NCI-H2029 treated with DMSO at 0.1 percent for 48 hours (cell line): Measurements from ENCODE around the gene AFAP1.

ENCODE experiments used
- DNase-seq: peaks from one replicate; lab custom pipeline; 2025; lab: John Stamatoyannopoulos, UW

Gene AFAP1

GRCh38 chr4:7893539-7893938, 46.1 kb downstream of the AFAP1 start:
- no peak for DNase-seq

DNA sequence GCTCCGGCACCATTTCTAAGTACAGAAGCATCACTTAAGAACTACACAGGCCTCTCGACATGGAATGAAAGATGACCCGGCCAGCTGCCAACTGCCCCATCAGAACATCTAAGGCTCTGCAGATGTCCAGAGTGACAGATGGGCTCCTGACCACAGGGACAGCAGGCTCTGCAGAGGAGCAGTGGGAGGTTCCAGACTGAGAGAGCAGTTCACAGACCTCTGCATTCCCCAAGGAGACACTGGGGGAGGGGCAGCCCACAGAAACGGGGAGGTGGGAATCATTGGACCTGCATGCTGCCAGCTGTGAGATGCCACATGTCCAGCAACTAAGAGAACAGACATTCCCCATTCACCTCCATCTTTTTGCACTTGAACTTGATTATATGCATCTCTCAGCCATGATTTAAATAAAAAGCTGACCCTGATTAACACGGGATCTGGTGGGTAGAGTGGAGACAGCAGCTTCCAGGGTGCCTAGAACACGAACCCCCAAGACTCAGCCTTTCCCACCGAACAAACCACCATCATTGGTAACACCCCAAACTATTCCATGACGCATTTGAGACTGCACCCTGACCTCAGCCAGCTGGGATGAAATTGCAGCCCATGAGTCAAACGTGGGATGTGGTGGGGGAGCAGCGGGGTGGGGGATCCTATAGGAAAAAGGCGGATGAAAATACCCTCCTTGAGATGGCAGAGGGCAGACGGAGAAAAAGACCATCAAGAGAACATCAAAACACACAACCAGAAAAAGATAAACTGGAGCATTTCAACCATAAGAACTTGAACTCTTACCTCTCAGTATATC, 47.2 kb downstream of the AFAP1 start:
- DNase-seq = no peak

DNA sequence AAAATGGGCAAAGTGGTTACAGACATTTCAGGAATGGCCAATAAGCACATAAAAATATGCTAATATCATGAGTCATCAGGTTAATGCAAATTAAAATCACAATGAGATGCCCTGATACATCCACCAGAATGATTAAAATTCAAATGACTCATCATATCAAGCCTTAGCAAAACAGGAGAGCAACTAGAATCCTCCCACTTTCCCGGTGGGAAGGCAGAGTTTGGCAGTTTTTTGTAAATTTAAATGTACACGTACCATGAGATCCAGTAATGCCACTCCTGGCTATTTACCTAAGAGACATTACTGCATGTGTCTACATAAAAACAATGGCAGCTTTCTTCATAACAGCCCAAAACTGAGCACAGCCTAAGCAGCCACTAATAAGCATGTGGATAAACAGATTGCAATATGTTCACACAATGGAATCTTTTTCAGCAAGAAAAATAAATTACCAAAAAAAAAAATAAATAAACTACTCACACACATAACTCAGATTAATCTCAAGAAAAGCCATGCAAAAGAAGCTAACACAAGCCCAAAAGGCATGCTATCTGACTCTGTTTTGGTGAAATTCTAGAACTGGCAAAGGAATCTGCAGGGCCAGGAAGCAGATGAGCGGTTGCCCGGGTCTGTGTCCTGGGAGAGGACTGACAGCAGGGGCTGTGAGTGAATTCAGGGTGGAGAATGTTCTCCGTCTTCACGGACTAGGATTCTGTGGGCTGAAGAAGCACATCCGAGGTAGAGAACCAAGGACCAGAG, 48.8 kb downstream of the AFAP1 start:
- DNase-seq = peak; percentile 23

DNA sequence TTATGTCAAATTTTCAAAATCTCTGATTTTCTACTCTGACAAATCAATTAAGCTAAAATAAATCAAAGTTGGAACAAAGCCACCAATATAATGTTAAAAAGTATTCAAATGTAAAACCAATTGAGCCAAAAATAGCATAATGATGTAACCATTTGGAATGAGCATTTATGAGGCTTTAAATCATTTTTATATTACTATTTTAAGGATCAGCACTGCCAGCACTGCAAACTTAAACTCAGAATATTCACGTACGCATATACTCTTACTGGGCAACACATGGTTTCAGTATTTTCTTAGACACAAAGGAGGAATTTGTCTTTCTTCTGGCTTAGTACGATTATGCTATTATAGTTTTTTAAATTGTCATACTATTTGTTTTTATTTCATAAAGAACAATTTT, 52.2 kb downstream of the AFAP1 start:
- no peak for DNase-seq

DNA sequence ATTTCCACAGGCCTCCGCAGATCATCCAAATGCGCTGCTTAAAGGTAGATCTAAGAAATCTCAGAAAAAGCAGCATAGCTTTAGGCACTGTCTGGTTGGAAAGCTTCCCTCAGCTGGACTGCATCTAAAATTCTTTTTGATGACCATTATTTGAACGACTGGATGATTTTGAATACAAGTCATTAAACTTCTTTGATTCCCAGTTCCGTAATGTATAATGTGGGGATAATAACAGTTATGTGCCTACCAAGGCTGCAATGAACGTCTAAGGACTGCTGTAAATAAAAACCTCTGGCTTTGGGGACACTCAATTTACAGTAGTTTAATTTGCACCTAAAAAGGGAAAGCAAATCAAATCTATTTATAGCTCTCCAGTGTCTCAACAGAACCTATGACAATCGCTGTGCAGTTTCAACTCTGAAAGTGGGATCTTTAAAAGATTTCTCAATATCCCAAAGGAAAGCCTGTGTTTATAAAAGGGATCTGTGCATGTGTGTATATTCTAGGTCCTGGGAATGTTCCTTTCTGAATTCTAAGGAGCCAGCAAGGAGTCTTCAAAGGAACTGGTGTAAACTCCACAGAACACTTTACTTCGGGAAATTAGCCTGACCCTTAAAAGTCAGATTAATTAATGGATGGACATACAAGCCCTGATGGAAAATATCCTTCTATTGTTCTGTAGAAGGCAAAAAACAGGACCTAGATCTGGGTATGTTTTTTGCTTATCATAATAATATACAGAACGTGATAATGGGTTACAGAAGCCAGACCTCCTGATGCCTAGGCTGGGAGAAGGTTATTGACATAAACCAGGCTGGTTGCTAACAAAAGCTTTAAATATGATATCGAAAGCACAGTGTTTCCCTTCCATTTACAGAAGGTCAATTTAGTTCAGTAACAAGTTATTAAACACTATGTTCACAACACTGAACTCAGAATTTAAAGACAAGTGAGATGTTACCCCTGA, 53.4 kb downstream of the AFAP1 start:
- DNase-seq = no peak

- DNase-seq = no peak
These were observed 54.2 kb downstream of the AFAP1 start for GRCh38 chr4:7885216-7886006.

DNA sequence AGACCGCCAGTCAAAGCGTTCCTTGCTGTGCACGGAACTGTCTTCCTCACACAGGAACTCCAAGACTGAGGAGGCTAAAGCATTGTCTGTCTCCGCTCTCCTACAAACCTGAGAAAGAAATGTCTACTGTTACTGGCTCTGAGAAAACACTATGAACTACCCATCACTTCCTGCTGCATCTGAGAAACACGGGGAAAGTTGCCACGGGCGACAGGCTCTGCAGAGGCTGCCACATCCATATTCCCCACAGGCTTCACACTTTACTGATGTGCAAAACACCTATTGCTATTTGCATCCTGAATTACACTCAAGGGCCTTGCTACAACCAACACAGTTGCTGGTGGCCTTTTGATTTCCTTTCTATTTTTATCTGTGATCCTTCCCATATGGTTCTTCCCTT, 59.0 kb downstream of the AFAP1 start:
- no peak for DNase-seq

GRCh38 chr4:7879127-7879526, 60.5 kb downstream of the AFAP1 start:
- DNase-seq = no peak

GRCh38 chr4:7878323-7878722, 61.3 kb downstream of the AFAP1 start:
- DNase-seq = peak; percentile 16

DNA sequence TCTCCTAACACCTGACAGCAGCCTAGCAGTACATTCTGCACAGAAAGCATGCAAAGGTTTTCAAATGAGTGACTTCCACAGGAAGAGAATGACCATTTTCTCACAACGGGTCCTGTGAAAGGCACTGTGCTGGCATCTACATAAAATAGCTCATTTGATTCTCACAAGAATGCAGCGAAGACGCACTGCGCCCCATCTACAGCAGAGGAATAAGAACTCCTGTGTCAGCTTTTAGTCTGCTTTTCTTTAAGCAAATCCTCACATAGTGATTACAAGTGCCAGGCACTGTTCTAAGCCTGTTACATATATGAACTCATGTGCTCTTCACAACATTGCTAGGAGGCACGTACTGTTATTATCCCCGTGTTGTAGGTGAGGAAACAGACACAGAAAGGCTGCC, 62.5 kb downstream of the AFAP1 start:
- no peak for DNase-seq

DNA sequence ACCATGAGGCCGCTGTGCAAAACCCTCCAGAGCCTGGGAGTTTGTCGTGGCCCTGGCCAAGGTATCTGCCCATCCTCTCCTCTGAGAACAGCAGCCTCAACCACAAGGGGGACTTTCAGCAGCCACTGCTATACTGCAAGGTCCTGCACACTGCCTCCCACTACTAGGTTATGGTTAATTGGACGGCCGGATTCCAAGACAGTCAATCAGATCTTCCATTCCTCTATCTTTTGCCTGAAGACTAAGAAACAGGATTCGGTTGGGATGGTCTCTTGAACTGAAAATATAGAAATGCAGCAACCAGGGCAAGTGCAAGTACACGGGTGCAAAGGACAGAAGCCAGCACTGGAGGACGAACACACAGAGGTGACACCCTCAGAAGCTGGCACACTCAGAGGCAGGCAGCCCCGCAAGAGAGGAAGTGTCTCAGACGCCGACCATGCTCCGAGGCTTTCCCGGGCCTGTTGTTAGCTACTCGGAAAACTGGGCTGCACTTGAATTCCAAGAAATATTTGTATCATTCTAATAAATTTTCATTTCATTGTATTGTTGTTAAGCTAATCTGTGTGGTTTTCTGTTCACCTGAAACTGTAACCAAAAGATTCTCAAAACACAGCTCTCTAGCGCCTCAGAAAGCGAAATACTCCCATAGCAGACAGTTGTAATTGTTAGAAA, 63.3 kb downstream of the AFAP1 start:
- DNase-seq = no peak

GRCh38 chr4:7874838-7875237, 64.8 kb downstream of the AFAP1 start:
- no peak for DNase-seq

GRCh38 chr4:7873881-7874280, 65.8 kb downstream of the AFAP1 start:
- DNase-seq = no peak

DNA sequence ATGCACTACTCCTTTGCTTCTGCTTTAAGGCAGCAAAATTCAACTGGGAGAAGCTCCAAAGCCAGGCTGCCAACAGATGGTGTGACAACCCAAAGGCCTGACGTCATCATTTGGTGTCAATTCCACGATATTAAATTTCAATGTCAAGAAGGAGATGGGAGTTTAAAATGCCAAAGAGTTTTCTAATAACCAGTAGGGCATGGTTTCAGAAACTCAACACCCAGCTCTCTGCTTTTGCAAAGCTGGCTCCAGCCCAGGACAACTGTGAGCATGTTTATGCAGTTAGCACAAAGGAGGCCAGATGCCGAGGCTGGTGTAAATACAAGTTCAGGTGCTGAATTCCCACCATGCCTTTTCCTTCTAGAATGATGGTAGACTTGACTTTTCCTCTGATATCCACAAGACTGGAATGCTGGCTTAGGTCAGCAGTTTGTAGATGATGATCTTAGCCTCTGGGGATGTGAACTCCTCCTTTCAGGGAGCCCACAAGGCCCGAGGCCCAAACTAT, 67.3 kb downstream of the AFAP1 start:
- DNase-seq = peak; percentile 80

- DNase-seq = no peak
These were observed 68.3 kb downstream of the AFAP1 start for GRCh38 chr4:7871356-7871755.

DNA sequence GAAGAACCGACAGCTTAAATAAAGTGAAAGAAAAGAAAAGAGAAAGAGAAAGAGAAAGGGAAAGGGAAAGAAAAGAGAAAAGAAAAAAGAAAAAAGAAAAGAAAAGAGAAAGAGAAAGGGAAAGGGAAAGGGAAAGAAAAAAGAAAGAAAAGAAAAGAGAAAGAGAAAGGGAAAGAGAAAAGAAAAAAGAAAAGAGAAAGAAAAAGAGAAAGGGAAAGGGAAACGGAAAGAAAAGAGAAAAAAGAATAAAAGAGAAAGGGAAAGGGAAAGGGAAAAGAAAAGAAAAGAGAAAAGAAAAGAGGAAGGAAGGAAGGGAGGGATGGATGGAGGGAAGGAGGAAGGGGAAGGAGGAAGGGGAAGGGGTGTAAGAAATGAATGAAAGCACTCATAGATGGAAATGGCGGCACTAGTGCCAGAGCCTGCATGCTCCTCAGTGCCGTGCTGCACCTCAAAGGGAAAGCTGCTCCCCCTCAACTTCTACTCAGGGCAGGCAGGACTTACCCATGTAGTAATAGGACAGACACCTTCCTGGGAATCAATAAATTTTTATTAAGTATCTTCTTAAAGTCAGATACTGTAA, 70.7 kb downstream of the AFAP1 start:
- DNase-seq = no peak

- DNase-seq = no peak
These were observed 71.3 kb downstream of the AFAP1 start for GRCh38 chr4:7868436-7868775.

DNA sequence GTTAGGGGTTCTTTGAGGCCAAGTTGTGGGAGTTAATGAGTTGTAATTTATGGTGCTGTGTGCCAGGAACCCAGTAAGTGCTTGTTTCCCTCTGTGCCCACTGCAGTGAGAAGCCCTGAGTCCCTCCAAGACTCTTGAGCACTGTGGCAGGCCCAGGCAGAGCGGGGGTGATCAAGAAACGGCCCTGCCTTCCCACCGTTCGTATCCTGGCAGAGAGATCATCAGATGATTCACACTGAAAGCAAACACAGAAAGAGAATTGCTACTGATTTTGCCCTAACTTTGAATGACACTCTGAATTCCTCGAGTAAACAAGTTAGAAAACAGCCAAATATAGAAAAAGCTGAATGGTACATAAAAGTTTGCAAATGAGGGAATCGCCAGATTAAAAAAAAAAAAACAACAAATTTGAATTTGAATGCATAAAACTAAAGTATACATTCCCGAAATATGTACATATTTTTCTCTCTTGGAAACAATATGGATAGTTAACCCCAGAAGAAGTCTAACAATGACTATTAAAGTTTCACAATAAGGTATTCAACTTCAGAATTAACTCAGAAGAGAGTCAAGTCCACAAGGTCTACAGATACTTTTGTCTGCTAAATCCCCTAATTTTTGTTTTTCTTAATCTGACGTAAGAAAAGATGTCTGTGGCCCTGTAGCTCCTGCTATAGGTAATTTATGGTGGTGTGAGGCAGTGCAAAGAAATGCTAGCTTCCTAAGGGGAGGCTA, 71.8 kb downstream of the AFAP1 start:
- no peak for DNase-seq

DNA sequence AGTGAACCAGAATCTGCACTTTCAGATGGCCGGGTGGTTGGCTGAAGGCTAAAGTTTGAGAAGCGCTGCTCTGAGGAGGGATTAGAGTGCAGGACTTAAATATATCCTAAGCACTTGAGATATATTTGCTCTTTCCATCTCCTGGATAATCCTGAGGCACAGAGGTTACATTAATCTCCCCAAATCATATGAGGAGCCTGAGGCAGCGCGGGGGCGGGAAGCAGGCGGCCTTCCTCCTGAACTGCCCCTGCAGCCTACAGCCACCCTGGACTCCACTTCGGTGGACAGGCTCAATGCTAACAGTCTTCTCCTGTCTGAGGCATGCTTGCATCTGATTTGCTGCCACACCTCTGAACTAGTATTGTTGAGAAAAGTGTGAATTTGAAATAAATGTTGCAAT, 72.5 kb downstream of the AFAP1 start:
- no peak for DNase-seq

DNA sequence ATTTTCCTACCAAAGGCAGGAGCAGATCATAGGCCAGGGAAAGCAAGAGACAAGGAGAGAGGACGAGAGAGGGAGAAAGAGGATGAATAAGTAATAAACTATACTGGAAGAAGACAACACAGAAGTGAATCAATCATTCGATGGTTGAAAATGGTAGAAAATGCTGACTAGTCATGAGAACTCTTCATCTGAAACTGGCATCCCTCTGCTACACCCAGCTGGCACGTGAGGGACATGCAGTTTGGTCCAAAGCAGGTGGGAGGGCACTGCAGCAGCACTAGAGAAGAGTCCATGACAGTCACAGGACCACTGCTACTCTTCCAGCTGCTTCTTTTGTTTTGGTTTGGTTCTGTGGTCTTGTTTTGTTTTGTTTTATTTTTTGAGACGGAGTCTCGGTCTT, 74.1 kb downstream of the AFAP1 start:
- no peak for DNase-seq
